TTC549 (cell line): ENCODE data around the gene NEU4.
"Not testable (repeated sequence)": the region's sequence is repeated elsewhere in the genome, so short reads cannot be mapped to it uniquely, and the experiment has no call there.

ENCODE experiments used
- FAIRE-seq: peaks from 2 replicates; lab custom pipeline; 2012; peaks lifted over from hg19 to GRCh38; lab: Jason Lieb, UNC

Gene NEU4

GRCh38 chr2:241808721-241809382, at the start of gene NEU4:
NEU4 (plus strand) TSS chr2:241809193; CDS start chr2:241814485, 5,292 bp downstream.
- FAIRE-seq, result no peak

GRCh38 chr2:241759893-241760292, 49.1 kb upstream of the NEU4 start:
- FAIRE-seq, result not testable (repeated sequence)

- no peak for FAIRE-seq
These were observed 48.7 kb upstream of the NEU4 start for GRCh38 chr2:241760301-241760771.

GRCh38 chr2:241762321-241762932, 46.6 kb upstream of the NEU4 start:
- no peak for FAIRE-seq

- FAIRE-seq, result no peak
These were observed 46.0 kb upstream of the NEU4 start for GRCh38 chr2:241762933-241763369.

- FAIRE-seq, result no peak
These were observed 45.3 kb upstream of the NEU4 start for GRCh38 chr2:241763551-241764274.

GRCh38 chr2:241764275-241765241, 44.4 kb upstream of the NEU4 start:
- no peak for FAIRE-seq

- FAIRE-seq, result no peak
These were observed 41.3 kb upstream of the NEU4 start for GRCh38 chr2:241767464-241768250.

GRCh38 chr2:241768251-241768711, 40.7 kb upstream of the NEU4 start:
- no peak for FAIRE-seq

GRCh38 chr2:241768850-241769249, 40.1 kb upstream of the NEU4 start:
- no peak for FAIRE-seq

GRCh38 chr2:241769819-241770184, 39.2 kb upstream of the NEU4 start:
- no peak for FAIRE-seq

- no peak for FAIRE-seq
These were observed 38.6 kb upstream of the NEU4 start for GRCh38 chr2:241770185-241770935.

- FAIRE-seq, result no peak
These were observed 38.1 kb upstream of the NEU4 start for GRCh38 chr2:241770936-241771285.

- no peak for FAIRE-seq
These were observed 37.5 kb upstream of the NEU4 start for GRCh38 chr2:241771286-241772062.

- no peak for FAIRE-seq
These were observed 36.9 kb upstream of the NEU4 start for GRCh38 chr2:241772063-241772499.

- FAIRE-seq, result no peak
These were observed 35.2 kb upstream of the NEU4 start for GRCh38 chr2:241773511-241774418.

- FAIRE-seq, result no peak
These were observed 34.4 kb upstream of the NEU4 start for GRCh38 chr2:241774419-241775222.
